HEK293T (cell line): ENCODE data around the gene MAML2.

Experiments used
- CTCF ChIA-PET: fragments of 350-600 bp; formaldehyde crosslinking; extraction: SDS; loops from one replicate; lab custom pipeline; 2021; ENCODE audit warnings: antibody characterized with exemption, inconsistent platforms; lab: Yijun Ruan, JAX
- POLR2A ChIA-PET: fragments of 350-600 bp; formaldehyde crosslinking; extraction: SDS; loops from one replicate; lab custom pipeline; 2020; ENCODE audit warnings: antibody characterized with exemption, inconsistent platforms; lab: Yijun Ruan, JAX
- DNase-seq: peaks from one replicate; pipeline ENCODE4 v3.0.0; 2012; ENCODE audit warnings: mixed read lengths; ENCODE audit errors: extremely low spot score
- ARNT ChIP-seq: fragments of 450-650 bp; IDR thresholded peaks from 2 replicates; pipeline ENCODE4 v1.6.1; 2017; ENCODE audit warnings: mild to moderate bottlenecking
- BHLHE40 ChIP-seq: fragments of 450-650 bp; IDR thresholded peaks from 2 replicates; pipeline ENCODE4 v1.6.1; 2016; ENCODE audit warnings: mild to moderate bottlenecking, moderate library complexity, borderline replicate concordance
- CTBP1 ChIP-seq: fragments of 450-650 bp; IDR thresholded peaks from 2 replicates; pipeline ENCODE4 v1.6.1; 2016; ENCODE audit warnings: borderline replicate concordance
- ELF4 ChIP-seq: fragments of 450-650 bp; IDR thresholded peaks from 2 replicates; pipeline ENCODE4 v1.6.1; 2017; ENCODE audit warnings: antibody characterized with exemption
- FOXA1 ChIP-seq: fragments of 450-650 bp; IDR thresholded peaks from 2 replicates; pipeline ENCODE4 v1.6.1; 2016; ENCODE audit warnings: mild to moderate bottlenecking
- FOXK2 ChIP-seq: fragments of 450-650 bp; IDR thresholded peaks from 2 replicates; pipeline ENCODE4 v1.6.1; 2016; ENCODE audit warnings: mild to moderate bottlenecking
- FOXM1 ChIP-seq: fragments of 450-650 bp; IDR thresholded peaks from 2 replicates; pipeline ENCODE4 v1.6.1; 2017; ENCODE audit warnings: mild to moderate bottlenecking, borderline replicate concordance
- HDGF ChIP-seq: fragments of 450-650 bp; IDR thresholded peaks from 2 replicates; pipeline ENCODE4 v1.6.1; 2017; ENCODE audit warnings: antibody characterized with exemption, borderline replicate concordance
- L3MBTL2 ChIP-seq: fragments of 450-650 bp; conservative IDR thresholded peaks from 2 replicates; pipeline ENCODE4 v1.6.1; 2016; ENCODE audit warnings: mild to moderate bottlenecking
- LEF1 ChIP-seq: fragments of 450-650 bp; IDR thresholded peaks from 2 replicates; pipeline ENCODE4 v1.6.1; 2017; ENCODE audit warnings: mild to moderate bottlenecking, borderline replicate concordance
- NFRKB ChIP-seq: fragments of 450-650 bp; IDR thresholded peaks from 2 replicates; pipeline ENCODE4 v1.6.1; 2016; ENCODE audit warnings: mild to moderate bottlenecking, moderate library complexity
- SP1 ChIP-seq: fragments of 450-650 bp; IDR thresholded peaks from 2 replicates; pipeline ENCODE4 v1.6.1; 2017
- SUZ12 ChIP-seq: fragments of 450-650 bp; IDR thresholded peaks from 2 replicates; pipeline ENCODE4 v1.6.1; 2016; ENCODE audit warnings: mild to moderate bottlenecking
- TARDBP ChIP-seq: fragments of 450-650 bp; IDR thresholded peaks from 2 replicates; pipeline ENCODE4 v1.6.1; 2016
- ZNF384 ChIP-seq: fragments of 450-650 bp; IDR thresholded peaks from 2 replicates; pipeline ENCODE4 v1.6.1; 2016
- TF ChIP-seq, protein P1 (sequence below): fragments of 450-650 bp; IDR thresholded peaks from 2 replicates; pipeline ENCODE4 v1.6.1; 2016

Gene MAML2

GRCh38 chr11:96090711-96091110, 252.3 kb downstream of the MAML2 start:
- POLR2A ChIA-PET, result no interaction called here
- CTCF ChIA-PET, result interaction anchor here (0.7 kb wide), 1 partner anchor 252 kb away, joined by 4 read pairs; the partner anchor contains the start of gene MAML2

GRCh38 chr11:96088914-96089313, 254.1 kb downstream of the MAML2 start:
- TF ChIP-seq SUZ12 (no peak), ARNT (no peak), ZNF384 (no peak), BHLHE40 (no peak), ELF4 (no peak)
- ChIA-PET CTCF (interaction anchor here (0.8 to 1.6 kb wide), 2 partner anchors 67 to 254 kb away, joined by 3 to 4 read pairs; partner anchors contain the start of gene MAML2), POLR2A (no interaction called here)
- no peak for DNase-seq

More at GRCh38 chr11:96090711-96091110, 252.3 kb downstream of the MAML2 start:
- TF ChIP-seq FOXA1 (no peak), NFRKB (no peak), LEF1 (no peak)
- TF ChIP-seq, protein P1, sequence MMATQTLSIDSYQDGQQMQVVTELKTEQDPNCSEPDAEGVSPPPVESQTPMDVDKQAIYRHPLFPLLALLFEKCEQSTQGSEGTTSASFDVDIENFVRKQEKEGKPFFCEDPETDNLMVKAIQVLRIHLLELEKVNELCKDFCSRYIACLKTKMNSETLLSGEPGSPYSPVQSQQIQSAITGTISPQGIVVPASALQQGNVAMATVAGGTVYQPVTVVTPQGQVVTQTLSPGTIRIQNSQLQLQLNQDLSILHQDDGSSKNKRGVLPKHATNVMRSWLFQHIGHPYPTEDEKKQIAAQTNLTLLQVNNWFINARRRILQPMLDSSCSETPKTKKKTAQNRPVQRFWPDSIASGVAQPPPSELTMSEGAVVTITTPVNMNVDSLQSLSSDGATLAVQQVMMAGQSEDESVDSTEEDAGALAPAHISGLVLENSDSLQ, result no peak
- DNase-seq, result no peak

DNA sequence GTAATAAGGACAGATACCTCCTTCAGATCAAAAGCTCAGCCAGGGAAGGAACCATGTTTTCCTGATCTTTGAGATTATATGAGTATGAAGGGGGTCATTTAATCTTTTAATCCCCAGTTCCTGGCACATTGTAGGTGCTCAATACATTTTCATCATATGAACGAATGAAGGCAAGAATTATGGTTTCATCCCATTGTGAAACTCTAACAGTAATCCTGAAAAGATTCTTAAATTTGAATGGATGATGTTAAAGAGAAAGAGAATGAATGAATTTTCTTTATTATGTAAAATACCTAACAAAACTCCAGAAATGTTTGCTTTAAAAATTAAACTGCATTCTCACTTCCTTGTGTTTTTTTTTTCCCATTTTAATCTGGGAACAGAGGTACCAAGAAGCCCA, 256.9 kb downstream of the MAML2 start:
- TF ChIP-seq L3MBTL2 (no peak), ARNT (no peak), ZNF384 (no peak), FOXK2 (no peak), BHLHE40 (no peak), HDGF (no peak), LEF1 (no peak), ELF4 (no peak), SP1 (no peak), NFRKB (no peak)
- TF ChIP-seq, protein P1, result no peak
- DNase-seq, result no peak
- CTCF ChIA-PET, result no interaction called here
- POLR2A ChIA-PET, result no interaction called here

DNA sequence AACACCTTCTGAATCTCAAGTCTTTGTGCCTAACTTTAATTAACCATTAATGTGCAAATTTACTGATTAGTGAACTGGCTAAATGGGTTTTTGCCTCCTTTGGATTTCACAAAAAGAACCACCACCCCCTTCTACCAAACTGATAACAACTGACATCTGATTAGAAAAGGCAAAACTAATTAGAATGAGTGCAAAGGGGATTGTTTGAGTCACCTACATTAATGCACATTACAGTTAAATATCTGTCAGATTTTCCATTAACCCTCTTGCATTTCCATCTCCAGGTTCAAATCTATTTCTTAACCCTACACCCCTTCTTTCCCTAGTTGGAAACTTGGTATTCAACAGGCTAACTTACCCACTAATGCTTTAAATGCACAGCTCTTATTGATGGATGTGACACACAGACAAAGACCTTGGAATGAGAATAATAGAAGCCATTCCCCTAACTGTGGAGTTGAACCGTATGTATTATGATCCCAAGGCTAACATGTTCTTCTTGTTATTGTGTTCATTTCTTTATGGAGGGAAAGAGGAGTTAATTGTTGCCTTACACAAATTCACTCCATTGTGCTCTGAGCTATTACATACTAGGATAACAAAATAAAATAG, 257.6 kb downstream of the MAML2 start:
- ChIA-PET CTCF (interaction anchor here (0.7 kb wide), 1 partner anchor 257 kb away, joined by 3 read pairs; no protein-coding TSS in a partner anchor), POLR2A (no interaction called here)
- TF ChIP-seq FOXK2 (no peak), L3MBTL2 (no peak), CTBP1 (no peak)
- DNase-seq, result no peak

GRCh38 chr11:96084610-96085318, 258.2 kb downstream of the MAML2 start:
- CTCF ChIA-PET, result no interaction called here
- DNase-seq, result no peak
- POLR2A ChIA-PET, result no interaction called here
- no peak for TF ChIP-seq SP1
- no peak for TF ChIP-seq FOXM1
- no peak for TF ChIP-seq TARDBP
- TF ChIP-seq L3MBTL2, result no peak
- no peak for TF ChIP-seq HDGF
- TF ChIP-seq CTBP1, result no peak
- no peak for TF ChIP-seq FOXK2
- TF ChIP-seq LEF1, result no peak
- no peak for TF ChIP-seq NFRKB
- no peak for TF ChIP-seq ELF4

DNA sequence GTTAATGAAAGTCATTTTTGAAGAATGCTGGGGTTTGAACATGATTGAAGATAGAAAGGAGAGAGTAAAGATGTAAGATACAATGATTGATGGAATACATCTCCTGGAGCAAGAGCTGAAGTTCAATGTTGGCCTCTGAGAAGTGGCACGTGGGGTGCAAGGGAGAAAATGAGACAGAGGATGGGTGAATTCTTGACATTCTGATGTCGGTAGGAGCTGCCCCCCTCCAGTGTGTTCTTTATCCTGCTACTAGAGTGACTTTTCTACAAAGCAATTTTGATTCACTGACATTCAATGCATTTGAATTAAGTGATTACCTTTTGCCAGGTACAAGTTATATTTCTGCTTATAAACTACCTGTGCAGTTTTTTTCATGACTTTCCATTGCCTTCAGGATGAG, 260.1 kb downstream of the MAML2 start:
- ChIA-PET CTCF (no interaction called here), POLR2A (no interaction called here)

More for the DNA sequence above, 260.1 kb downstream of the MAML2 start:
- DNase-seq, result no peak
- TF ChIP-seq FOXA1 (no peak), FOXM1 (no peak), LEF1 (no peak), SUZ12 (no peak), FOXK2 (no peak), ARNT (no peak), ZNF384 (no peak), NFRKB (no peak), TARDBP (no peak), BHLHE40 (no peak), L3MBTL2 (no peak)
- TF ChIP-seq, protein P1, result no peak
